Amygdala (tissue), 56 donors: ENCODE data around the gene CAMSAP1.

Experiments
- DNase-seq, 56 donors: peaks; one replicate each; lab custom pipeline; 2025; lab: John Stamatoyannopoulos, UW

The CAMSAP1 gene

GRCh38 chr9:135785013-135785575, 122.3 kb downstream of the CAMSAP1 start:
- DNase-seq, result no peak

DNA sequence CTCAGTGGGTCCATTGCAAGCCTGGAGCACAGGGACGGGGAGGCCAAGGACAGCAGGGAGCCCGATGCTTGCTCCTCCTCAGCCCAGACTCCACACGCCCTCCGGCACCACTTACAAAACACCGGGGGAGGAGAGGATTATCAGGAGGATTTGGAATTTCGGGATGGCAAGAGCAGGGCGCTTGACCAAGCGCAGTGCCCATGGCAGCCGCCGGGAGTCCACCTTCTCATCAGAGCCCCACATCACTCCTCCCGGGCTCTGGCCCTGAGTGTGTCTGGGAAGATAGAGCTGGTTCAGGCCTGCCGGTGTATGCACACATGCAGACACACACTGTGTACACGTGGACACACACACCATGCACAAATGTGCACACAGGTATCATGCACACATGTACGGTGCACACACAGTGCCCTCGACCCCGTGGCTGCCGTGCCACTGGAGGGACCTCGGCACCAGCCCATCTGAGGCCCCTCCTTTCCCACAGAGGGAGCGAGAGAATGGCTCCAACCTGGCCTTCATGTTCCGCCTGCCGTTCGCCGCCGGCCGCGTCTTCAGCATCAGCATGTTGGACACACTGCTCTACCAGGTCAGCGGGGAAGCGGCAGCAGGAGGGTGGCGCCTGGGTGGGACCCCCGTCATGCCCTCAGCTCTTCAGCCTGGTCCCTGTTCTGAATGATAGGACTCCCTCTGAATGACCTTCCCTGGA, 123.7 kb downstream of the CAMSAP1 start:
- DNase-seq, result no peak

DNA sequence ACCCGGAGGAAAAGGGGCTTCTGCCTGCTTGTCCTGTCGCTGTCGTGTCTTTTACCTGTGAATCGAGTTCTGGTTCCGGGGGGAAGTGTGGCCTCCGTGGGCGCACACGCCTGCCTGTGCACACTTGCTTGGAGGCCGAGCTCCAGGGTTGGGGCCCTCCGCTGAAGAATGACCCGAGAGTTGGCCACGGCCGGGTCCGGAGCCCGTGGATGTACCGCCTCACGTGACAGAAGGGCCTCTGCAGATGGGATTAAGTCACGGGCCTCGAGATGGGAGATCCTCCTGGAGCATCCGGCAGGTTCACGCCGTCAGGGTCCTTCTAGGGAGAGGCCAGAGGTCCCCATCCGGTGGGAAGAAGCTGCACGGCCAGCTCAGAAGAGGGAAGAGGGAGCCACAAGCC, 124.4 kb downstream of the CAMSAP1 start:
- no peak for DNase-seq

- no peak for DNase-seq
These were observed 126.7 kb downstream of the CAMSAP1 start for GRCh38 chr9:135780626-135781025.

- DNase-seq, result no peak
These were observed 127.3 kb downstream of the CAMSAP1 start for GRCh38 chr9:135780086-135780485.

GRCh38 chr9:135779571-135779970, 127.8 kb downstream of the CAMSAP1 start:
- DNase-seq, result no peak

- no peak for DNase-seq
These were observed 128.9 kb downstream of the CAMSAP1 start for GRCh38 chr9:135778421-135778820.

- DNase-seq, result no peak
These were observed 129.6 kb downstream of the CAMSAP1 start for GRCh38 chr9:135777623-135778177.

GRCh38 chr9:135776893-135777622, 130.3 kb downstream of the CAMSAP1 start:
- DNase-seq, result no peak

- DNase-seq, result no peak
These were observed 131.4 kb downstream of the CAMSAP1 start for GRCh38 chr9:135775911-135776310.

- DNase-seq, result no peak
These were observed 132.4 kb downstream of the CAMSAP1 start for GRCh38 chr9:135774794-135775525.

DNA sequence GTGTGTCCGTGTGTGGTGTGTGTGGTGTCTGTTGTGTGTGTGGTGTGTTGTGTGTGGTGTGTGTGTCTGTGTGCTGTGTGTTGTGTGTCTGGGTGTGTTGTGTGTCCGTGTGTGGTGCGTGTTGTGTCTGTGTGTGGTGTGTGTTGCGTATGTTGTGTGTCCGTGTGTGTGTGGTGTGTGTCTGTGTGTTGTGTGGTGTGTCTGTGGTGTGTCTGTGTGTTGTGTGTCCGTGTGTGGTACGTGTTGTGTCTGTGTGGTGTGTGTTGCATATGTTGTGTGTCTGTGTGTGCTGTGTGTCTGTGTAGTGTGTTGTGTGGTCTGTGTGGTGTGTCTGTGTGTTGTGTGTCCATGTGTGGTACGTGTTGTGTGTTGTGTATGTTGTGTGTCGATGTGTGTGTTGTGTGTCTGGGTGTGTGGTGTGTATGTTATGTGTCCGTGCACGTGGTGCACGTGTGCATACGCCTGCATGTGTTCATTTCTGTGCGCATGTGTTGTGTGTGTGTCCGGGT, 133.1 kb downstream of the CAMSAP1 start:
- DNase-seq, result no peak

DNA sequence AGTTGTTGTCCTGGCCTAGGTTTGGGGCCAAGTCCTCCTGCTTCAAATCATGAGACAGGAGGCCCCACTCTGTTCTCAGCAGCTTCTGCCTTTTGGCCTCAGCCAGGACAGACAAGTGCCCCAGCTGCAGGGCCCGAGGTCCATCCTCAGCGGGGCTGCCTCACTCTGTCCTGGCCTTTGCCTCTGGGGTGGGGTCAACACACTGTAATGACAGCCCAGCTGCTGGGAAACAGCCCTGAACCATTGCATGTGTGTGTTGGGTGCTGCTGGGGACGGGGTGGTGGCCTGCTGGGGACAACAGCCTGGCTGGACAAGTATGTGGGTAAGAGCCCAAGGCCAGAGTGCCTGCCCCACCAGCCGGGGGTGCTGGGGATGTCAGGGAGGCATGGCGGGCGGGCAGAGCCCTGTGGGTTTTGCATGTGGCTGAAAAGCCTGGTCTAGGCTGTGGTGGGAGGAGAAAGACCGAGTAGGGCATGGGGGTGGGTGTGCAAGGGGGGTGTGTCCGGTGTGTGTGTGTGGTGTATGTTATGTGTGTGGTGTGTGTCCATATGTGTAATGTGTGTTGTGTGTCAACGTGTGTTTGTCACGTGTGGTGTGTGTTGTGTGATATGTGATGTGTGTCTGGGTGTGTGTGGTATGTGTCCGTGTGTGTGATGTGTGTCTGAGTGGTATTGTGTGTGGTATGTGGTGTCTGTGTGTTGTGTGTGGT, 133.7 kb downstream of the CAMSAP1 start:
- no peak for DNase-seq

DNA sequence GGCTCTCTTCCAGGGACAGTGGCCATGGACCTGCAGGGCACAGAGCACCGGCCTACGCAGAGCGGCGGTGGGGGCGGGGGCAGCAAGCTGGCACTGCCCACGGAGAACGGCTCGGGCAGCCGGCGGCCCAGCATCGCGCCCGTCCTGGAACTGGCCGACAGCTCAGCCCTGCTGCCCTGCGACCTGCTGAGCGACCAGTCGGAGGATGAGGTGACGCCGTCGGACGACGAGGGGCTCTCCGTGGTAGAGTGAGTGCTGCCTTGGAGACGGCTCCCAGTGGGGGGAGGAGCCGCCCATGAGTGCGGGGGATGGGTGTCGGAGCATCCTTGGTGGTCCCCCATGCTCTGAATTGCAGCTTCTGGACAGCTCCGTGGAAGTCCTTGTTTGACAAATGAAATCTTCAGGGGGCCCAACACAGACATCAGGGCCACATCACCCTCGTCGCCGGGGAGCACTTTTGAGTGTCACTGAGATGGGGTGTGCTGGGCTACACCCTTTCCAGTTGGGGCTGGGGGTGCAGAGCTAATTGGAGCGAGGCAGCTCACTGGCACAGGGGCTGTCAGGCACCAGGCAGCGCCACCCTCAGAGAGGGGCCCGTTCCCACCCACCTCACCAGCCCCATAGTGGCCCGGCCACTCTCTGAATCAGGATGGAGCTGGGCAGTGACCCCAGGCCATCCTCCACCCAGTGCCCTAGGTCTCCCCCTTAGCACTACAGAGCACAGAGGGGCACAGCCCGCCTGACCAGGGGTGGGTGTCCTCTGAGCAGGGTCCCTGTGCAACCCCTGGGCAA, 134.4 kb downstream of the CAMSAP1 start:
- DNase-seq, result no peak

- no peak for DNase-seq
These were observed 135.2 kb downstream of the CAMSAP1 start for GRCh38 chr9:135772056-135772646.

DNA sequence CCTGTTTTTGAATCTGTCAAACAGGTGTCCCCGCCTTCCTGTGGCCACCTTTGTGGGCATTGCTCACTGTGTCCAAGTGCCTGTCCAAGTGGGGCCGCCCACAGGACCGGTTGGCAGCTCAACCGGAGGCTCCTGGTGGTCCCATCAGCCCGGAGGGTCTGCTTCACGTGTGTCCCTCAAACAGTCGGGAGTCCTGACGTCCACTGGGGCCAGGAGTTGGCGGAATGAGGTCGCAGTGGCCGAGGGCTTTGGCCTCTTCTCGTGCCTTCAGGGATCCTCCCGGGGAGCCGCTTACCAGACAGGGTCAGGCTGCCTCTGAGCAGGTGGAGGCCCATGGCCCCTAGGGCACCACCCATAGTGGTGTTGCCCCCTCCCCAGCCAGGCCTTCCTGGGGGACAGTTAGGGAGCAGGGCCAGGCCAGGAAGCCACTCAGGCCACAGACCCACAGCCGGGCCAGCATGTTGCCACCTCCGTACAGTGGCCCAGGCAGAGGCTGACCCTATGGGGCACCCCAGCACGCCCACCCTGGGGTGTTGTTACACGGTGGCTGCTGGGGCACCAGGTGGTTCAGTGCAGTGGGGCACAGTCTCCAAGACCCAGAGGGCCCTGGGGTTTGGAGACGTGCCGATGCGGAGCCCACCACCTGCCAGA, 135.8 kb downstream of the CAMSAP1 start:
- no peak for DNase-seq

GRCh38 chr9:135770771-135771170, 136.6 kb downstream of the CAMSAP1 start:
- no peak for DNase-seq

GRCh38 chr9:135770203-135770535, 137.2 kb downstream of the CAMSAP1 start:
- DNase-seq, result no peak
